GM19328 (cell line): ENCODE measurements around the gene LRRC42.
"Not testable (repeated sequence)": the region's sequence is repeated elsewhere in the genome, so short reads cannot be mapped to it uniquely, and the experiment has no call there.

Experiments
- ATAC-seq: cut with Tn5 transposase; IDR thresholded peaks from one replicate; pipeline ENCODE4 v1.9.1; 2021; ENCODE audit warnings: mild to moderate bottlenecking, moderate library complexity; ENCODE audit not compliant: unreplicated experiment

The LRRC42 gene

DNA sequence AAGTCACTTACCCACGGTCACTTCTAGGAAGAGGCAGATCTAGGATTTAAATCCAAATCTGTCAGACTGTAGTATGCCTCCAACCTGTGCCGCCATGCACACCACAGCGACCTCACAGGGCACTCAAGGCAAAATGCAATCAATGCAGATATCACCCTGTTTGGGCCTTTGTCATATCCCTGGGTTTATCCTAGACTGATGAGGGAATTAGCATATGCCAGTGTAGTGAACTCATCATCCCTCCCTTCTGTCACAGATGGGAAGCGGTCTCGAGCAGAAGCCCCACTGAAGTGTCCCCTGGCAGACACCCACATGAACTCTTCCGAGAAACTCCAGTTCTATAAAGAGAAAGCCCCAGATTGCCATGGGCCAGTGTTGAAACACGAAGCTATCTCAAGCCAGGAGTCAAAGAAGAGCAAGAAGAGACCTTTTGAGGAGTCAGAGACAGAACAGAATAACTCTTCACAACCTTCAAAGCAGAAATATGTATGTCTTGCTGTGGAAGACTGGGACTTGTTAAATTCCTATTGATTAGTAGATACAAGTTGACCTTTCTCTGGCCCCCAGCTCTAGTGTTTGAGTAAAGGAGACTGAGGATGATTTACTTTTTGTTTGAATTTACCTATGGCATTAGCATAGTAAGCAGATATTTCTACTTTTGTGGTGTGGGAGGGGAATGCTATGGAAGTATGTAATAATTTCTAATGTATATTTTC, 21.4 kb downstream of the LRRC42 start:
- no peak for ATAC-seq

DNA sequence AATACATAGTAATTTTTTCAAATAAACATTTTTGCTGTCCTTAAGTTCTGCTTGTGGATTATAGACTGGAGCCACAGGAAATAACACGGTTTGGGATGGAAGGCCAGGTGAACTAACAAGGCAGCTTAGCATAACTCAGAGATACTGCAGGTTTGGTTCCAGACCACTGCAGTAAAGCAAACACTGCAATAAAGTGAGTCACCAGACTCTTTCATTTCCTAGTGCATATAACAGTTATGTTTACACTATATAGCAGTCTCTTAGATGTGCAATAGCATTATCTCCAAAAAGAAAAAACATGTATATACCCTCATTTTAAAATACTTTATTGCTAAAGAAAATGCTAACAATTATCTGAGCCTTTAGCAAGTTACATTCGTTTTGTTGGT, 22.0 kb downstream of the LRRC42 start:
- no peak for ATAC-seq

DNA sequence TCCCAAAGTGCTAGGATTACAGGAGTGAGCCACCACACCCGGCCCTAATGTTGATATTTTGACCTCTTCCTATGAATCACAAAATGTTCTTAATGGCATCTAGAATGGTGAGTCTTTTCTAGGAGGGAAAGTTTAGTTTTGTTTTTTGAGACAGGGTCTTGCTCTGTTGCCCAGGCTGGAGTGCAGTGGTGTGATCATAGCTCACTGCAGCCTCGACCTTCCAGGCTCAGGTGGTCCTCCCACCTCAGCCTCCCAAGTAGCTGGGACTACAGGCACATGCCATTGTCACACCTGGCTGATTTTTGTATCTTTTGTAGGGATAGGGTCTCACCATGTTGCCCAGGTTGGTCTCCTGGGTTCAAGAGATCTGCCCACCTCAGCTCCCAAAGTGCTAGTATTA, 23.2 kb downstream of the LRRC42 start:
- not testable (repeated sequence) for ATAC-seq

DNA sequence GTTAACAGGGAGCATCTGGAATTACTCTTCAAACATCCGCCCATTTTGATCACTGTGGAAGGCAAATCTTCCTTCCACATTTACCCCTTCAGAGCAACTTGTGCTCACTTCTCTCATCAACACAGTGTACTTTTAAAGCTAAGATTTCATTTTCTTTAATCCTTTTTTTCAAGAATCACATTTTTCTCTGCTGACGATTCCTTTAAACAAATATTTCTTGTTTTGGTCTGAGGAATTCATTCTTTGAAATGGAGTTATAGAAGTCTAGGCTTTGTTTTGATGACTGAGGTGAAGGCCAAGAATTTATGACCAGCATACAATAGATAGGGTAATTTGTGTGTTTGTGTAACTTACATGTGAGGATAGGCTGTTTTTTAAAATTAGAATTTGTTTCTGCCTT, 25.6 kb downstream of the LRRC42 start:
- no peak for ATAC-seq

DNA sequence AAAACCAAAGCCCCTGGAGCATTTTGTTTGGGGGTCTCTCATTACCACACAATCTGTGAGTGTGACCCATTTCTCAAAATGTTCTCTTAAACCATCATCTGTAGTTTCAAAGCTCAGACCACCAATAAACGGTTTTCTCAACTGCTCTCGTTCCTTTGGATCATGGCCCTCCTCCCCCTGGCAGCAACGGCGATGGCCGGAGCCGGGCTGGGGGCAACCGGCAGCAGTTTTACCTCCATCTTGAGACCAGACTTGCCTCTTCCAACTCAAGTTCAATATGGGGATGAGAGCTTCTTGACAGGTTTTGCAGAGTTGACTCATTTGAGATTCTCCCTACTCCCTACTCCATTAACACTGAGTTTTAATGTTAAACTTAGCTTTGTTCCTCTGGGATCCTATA, 29.7 kb downstream of the LRRC42 start:
- ATAC-seq, result no peak

DNA sequence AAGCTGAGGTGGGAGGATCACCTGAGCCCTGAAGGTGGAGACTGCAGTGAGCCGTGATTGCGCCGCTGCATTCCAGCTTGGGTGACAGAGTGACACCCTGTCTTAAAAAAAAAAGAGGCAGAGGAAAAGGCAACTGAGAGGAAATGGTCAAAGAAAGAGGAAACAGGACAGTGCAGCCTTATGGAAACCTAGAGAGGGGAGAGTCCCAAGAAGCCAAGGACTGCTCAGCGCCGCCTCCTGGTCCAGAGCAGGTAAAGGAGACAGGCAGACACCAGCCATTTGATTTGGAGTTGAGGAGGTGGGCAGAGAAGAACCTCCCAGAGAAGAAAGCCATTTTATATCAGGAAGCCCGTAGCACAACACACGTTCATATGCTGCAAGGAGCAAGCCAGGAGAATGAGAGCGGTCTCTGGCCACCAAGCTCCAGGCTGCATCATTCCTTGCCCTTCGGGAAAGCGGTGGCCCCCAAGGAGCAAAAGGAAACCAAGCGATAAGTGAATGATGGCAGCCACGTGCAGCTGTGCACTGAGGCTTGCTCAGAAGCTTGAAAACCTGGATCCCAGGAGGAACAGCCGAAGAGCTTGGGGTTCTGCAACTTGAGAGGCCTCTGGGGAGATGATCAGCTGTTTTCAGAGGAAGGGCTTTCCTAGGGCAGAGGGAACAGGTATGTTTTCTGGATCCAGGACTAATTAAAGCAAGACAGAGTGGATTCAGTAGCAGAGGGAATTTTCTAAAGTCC, 33.7 kb downstream of the LRRC42 start:
- no peak for ATAC-seq

DNA sequence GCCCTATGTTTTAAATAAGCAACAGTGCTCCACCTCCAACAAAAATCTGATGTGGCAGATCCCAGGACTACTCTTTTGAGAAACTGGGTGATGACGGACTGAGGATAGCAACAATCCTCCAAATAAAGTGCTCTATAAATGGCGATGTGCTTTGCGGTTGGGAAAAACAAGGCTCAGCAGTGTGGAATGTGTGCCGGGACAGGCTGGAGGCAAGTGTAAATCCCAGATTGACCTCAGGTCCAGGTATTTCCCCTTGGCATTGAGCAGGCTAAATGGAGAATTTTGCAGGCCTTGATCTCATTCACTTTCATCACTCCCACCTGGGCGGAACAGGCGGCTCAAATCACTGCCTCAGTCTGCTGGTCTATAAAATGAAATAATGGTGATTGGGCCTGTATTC, 35.1 kb downstream of the LRRC42 start:
- ATAC-seq, result no peak

DNA sequence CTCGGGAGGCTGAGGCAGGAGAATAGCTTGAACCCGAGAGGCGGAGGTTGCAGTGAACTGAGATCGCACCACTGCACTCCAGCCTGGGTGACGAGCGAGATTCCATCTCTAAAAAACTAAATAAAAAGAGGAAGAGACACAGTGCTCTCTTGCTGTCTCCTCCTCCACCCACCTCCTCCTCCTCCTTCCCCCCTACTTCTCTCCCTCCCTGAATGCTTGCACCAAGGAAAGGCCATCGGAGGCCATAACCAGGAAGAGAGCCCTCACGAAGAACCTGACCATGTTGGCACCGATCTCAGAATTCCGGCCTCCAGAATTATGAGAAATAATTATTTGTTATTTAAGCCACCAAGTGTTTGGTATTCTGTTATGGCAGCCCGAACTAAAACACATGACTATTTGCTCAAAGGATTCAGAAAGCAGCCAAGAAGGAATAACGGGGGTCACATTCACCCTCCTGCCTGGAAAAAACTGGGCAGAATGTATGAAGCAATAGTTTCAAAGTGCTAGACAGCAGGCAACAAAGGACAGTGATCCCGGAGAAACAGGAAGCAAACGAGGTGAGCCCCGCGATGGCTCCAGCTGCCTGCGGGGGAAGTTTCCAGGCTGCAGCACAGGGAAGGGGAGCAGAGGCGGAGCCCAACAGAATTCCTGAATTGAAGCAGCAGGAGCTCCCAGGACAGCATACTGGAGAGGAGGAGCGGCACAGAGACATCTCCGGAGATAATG, 36.0 kb downstream of the LRRC42 start:
- ATAC-seq, result no peak

DNA sequence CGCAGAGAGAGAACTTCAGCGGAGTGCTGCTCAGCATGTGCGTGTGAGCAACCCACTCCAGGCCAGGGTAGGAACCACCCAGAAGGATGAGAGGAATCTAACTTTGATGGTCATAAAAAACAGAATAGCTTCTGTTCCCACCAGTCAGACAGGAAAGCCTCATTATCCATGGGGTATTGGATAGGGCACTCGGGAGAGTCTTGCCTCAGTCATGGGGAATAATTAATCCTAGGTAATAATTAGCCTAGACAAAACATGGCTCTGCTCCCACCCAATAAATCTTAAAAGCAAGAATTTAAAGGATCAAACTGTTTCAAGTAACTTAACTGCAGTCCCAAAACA, 36.6 kb downstream of the LRRC42 start:
- no peak for ATAC-seq

DNA sequence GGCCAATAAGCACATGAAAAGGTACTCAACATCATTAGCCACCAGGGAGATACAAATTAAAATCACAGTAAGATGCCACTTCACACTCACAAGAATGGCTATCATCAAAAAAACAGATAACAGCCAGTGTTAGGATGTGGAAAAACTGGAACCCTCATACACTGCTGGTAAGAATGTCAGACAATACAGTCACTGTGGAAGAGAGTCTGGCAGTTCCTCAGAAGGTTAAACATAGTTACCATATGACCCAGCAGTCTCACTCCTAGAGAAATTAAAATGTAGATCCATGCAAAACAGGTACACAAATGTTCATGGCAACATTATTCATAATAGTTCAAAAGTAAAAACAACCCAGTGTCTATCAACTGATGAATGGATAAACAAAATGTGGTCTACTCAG, 38.6 kb downstream of the LRRC42 start:
- no peak for ATAC-seq

DNA sequence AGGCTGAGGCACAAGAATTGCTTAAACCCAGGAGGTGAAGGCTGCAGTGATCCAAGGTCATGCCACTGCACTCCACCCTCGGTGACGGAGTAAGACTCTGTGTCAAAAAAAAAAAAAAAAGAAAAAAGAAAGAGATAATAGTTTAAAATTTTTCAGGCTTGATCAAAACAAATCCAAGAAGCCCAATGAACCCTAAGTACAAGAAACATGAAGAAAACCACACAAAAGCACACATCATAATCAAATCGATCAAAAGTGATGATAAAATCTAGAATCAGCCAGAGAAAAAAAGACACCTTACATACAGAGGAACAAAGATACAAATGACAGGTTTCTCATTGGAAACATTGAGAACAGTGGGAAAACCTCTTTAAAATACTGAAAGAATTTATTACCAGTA, 40.3 kb downstream of the LRRC42 start:
- no peak for ATAC-seq

DNA sequence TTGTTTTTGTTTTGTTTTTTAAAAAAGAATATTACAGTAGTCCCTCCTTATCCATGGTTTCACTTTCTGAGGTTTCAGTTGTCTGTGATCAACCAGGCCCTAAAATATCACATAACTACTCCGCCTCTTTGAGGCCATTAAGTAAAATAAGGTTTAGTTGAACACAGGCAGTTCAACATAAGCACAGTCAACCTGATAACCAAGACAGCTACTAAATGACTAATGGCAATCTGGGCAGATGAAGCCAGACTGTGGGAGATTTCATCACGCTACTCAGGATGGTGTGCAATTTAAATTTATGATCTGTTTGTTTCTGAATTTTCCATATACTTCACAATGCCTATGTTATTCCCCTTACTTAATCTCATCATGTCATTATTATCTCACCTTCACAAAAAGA, 41.7 kb downstream of the LRRC42 start:
- no peak for ATAC-seq

DNA sequence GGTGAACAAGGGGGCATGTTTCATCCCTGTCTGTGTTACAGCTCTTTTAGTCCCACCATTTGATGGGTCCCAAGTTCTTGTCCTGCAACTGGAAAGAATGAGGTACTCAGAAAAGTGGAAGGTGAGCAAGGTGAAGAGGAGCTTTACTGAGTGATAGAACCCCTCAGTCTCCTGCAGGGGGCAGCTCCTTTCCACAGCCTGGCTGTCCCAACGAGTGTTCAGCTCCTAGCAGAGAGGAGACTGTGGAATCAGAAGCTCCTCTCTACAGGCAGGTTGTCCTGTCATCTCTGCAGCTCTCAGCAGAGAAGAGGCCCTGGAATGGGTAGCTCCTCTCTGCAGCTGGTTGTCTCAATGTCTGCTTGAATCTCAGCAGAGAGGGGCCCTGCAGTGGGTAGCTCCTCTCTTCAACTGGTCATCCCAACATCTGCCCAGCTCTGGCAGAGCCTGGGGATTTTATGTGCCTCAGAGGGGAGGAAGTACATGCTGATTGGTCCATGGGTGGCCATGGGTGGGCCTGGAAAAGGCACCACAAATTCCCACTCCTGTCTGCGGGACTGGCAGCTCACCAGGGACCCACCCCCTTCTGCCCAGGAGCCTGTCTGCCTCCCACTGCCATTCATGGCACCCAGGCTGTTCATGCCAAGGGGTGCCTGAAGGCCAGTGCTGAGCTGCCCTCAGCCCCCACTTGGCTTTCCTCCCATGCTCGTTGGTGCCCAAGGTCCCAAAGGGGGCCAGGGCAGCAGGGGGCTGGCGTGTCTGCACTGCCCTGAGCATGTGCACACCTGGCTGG, 46.1 kb downstream of the LRRC42 start:
- ATAC-seq, result no peak

DNA sequence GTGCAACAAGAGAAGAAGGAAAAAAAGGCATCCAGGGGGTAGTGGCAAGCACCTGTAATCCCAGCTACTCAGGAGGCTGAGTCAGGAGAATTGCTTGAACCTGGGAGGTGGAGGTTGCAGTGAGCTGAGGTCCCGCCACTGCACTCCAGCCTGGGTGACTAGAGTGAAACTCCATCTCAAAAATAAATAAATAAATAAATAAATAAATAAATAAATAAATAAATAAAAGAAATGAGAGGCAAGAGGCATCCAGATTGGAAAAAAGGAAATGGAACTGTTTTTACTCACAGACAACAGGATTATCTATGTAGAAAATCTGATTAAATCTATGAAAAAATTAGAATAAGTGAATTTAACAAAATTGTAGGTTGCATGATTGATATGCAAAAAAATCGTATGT, 48.4 kb downstream of the LRRC42 start:
- ATAC-seq, result not testable (repeated sequence)

DNA sequence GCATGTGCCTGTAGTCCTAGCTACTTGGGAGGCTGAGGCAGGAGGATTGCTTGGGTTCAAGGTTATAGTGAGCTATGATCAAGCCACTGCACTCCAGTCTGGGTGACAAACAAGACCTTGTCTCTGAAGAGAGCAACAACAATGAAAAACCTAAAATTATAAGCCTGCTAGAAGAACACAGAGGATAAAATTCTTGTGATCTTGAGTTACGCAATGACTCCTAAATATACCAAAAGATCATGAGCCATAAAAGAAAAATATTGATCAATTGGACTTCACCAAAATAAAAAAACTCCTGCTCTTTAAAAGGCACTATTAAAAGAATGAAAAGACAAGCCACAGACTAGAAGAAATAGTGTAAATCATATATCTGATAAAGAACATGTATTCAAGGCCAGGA, 49.5 kb downstream of the LRRC42 start:
- ATAC-seq, result no peak

DNA sequence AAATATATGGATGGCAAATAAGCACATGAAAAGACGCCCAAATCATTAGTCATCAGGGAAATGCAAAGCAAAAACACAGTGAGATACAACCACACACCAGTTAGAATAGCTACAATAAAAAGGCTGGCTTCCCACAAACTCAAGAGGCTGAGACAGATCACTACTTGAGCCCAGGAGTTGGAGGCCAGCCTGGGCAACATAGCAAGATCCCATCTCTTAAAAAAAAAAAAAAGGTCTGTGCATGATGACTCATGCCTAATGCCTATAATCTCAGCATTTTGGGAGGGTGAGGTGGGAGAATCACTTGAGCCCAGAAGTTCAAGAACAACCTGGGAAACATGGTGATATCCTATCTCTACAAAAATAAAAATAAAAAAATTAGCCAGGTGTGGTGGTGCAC, 52.1 kb downstream of the LRRC42 start:
- no peak for ATAC-seq

DNA sequence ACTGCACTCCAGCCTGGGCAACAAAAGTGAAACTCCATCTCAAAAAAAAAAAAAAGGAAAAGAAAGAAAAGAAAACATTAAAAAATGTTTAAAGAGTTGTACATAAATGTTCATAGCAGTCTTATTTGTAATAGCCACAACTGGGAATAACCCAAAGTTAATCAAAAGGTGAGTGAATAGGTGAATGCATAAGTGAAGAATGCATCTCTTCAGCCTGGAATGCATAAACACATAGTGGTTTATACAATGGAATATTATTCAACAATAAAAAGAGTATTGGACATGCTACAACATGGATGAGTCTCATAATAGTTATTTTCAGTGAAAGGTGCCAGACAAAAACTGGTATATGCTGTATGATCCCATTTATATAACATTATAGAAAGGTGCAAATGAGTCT, 53.8 kb downstream of the LRRC42 start:
- ATAC-seq, result no peak

DNA sequence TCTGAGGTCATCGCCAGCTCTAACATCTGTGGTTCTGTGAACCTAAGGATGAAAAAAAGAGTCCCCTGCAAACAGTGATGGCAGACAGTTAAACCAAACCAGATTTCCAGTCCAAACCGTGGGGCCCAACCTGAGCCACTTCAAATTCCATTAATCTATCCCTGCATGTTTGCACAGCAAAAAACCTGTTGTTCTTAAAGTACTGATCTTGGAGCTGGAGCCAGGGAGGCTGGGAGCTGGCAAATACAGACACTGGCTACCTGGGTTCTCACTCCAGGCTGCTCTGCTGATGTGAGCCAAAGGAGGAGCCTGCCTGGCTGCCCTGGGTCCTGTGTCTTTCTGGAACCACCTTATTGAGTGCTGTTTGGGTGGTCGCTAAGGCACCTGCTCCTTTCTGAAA, 55.4 kb downstream of the LRRC42 start:
- ATAC-seq, result no peak

DNA sequence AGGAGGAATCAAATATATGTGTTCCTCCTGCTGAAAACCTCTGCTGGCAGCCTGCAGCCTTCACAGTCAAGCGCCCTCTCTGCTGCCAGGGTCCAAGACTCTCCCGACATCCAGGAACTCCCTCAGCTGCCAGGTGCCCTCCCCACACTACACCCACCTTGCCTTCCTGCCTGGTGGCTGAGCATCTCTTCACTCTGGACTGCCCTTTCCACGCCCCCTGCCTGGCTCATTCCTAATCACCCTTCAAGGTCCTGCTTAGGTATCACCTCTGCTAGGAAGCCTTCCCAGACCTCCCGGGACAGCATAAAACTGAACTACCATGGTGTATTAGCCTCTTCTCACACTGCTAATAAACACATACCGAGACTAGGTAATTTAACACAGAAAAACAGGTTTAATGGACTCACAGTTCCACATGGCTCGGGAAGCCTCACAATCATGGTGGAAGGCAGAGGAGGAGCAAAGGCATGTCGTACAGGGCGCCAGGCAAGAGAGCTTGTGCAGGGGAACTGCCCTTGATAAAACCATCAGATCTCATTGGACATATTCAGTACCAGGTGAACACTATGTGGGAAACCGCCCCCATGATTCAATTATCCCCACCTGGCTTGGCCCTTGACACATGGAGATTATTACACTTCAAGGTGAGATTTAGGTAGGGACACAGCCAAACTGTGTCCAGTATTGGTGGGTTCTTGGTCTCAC, 56.5 kb downstream of the LRRC42 start:
- ATAC-seq, result no peak

DNA sequence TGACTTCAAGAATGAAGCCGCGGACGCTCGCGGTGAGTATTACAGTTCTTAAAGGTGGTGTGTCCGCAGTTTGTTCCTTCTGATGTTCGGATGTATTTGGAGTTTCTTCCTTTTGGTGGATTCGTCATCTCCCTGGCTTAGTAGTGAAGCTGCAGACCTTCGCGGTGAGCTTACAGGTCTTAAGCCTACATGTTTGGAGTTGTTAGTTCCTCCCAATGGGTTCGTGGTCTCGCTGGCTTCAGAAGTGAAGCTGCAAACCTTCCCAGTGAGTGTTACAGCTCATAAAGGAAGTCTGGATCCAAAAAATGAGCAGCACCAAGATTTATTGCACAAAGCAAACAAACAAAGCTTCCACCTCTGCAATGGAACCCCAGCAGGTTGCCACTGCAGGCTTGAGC, 57.1 kb downstream of the LRRC42 start:
- no peak for ATAC-seq
